H1 (cell line): ENCODE data around the gene SCAMP3. TPM values are rescaled to one million over a fixed set of nuclear protein-coding genes. Genes with fewer than 3 reads are reported as not detected.
A peak's percentile ranks its signal among the peaks of the same experiment; 100 is the strongest.

Experiments used
- CTCF ChIA-PET: fragments of 300-600 bp; sonication (Branson Sonifier 250); formaldehyde crosslinking; loops from one replicate; lab custom pipeline; 2021; ENCODE audit not compliant: partially characterized antibody; lab: Charles Lee
- POLR2A ChIA-PET: fragments of 300-600 bp; sonication (Branson Sonifier 250); formaldehyde crosslinking; loops from one replicate; lab custom pipeline; 2021; ENCODE audit warnings: inconsistent platforms; ENCODE audit not compliant: partially characterized antibody; lab: Charles Lee
- DNase-seq, 2 experiments: peaks; one replicate each; pipeline versions ENCODE4 v3.0.0 to v3.0.0-alpha.2; 2010 to 2022; ENCODE audit warnings: low spot score in 2 of 2, low read depth in 1 of 2, mixed read lengths in 1 of 2
- FAIRE-seq: peaks from 2 replicates; lab custom pipeline; 2011; peaks lifted over from hg19 to GRCh38; lab: Jason Lieb, UNC
- H2AFZ ChIP-seq: 2 replicates; pipeline ENCODE4 v1.8.1; 2012; ENCODE audit warnings: low read length, inconsistent platforms
- H2AK5ac ChIP-seq: 2 replicates; pipeline ENCODE4 v1.6.1; 2013; ENCODE audit warnings: low read depth, low read length
- H2BK120ac ChIP-seq: replicated peaks from 2 replicates; pipeline ENCODE3; 2013; ENCODE audit warnings: low read depth, low read length, inconsistent platforms
- H2BK12ac ChIP-seq: 2 replicates; pipeline ENCODE4 v1.6.1; 2013; ENCODE audit warnings: low read depth, low read length
- H2BK15ac ChIP-seq: 2 replicates; pipeline ENCODE4 v1.6.1; 2013; ENCODE audit warnings: low read length
- H2BK20ac ChIP-seq: 2 replicates; pipeline ENCODE4 v1.6.1; 2013; ENCODE audit warnings: low read length
- H2BK5ac ChIP-seq: 2 replicates; pipeline ENCODE4 v1.6.1; 2013; ENCODE audit warnings: low read depth, low read length
- H3K14ac ChIP-seq: 2 replicates; pipeline ENCODE4 v1.6.1; 2013; ENCODE audit warnings: inconsistent platforms; ENCODE audit not compliant: insufficient read length
- H3K18ac ChIP-seq: 2 replicates; pipeline ENCODE4 v1.6.1; 2013; ENCODE audit warnings: low read length; ENCODE audit errors: extremely low read depth
- H3K23ac ChIP-seq: 2 replicates; pipeline ENCODE4 v1.6.1; 2013; ENCODE audit warnings: inconsistent platforms; ENCODE audit not compliant: insufficient read length
- H3K23me2 ChIP-seq: 2 replicates; pipeline ENCODE4 v1.6.1; 2013; ENCODE audit warnings: low read depth, low read length
- H3K27ac ChIP-seq: 2 replicates; pipeline ENCODE4 v1.6.1; 2011; ENCODE audit warnings: low read depth, low read length, inconsistent platforms
- H3K27me3 ChIP-seq, 4 experiments: replicated peaks in 1 of 4; 1 replicate in 1 of 4; 2 replicates in 3 of 4; pipeline versions ENCODE4 v1.6.1 to v1.8.1; 2011 to 2013; ENCODE audit warnings: low read length in 3 of 4, mild to moderate bottlenecking in 3 of 4, inconsistent platforms in 2 of 4, mixed read lengths in 2 of 4, moderate library complexity in 1 of 4; ENCODE audit not compliant: control insufficient read depth in 3 of 4, insufficient read depth in 3 of 4; ENCODE audit errors: extremely low read depth in 1 of 4
- H3K36me3 ChIP-seq, 4 experiments: 2 replicates each; pipeline versions ENCODE4 v1.6.1 to v1.8.1; 2011 to 2013; ENCODE audit warnings: mild to moderate bottlenecking in 4 of 4, low read length in 3 of 4, moderate library complexity in 2 of 4, control low read depth in 1 of 4, inconsistent platforms in 1 of 4; ENCODE audit not compliant: insufficient read depth in 4 of 4, control insufficient read depth in 2 of 4
- H3K4ac ChIP-seq: replicated peaks from 2 replicates; pipeline ENCODE3; 2013; ENCODE audit warnings: low read length, low read depth, mixed read lengths, inconsistent platforms; ENCODE audit not compliant: insufficient read length
- H3K4me1 ChIP-seq, 4 experiments: replicated peaks in 1 of 4; 1 replicate in 1 of 4; 2 replicates in 3 of 4; pipeline versions ENCODE4 v1.6.1 to v1.8.1; 2011 to 2013; ENCODE audit warnings: low read length in 3 of 4, inconsistent platforms in 2 of 4, mixed read lengths in 1 of 4; ENCODE audit not compliant: insufficient read depth in 4 of 4, control insufficient read depth in 3 of 4
- H3K4me2 ChIP-seq, 2 experiments: 2 replicates each; pipeline versions ENCODE4 v1.6.1 to v1.8.1; 2011 to 2013; ENCODE audit warnings: low read depth in 2 of 2, low read length in 2 of 2, control low read depth in 1 of 2, inconsistent platforms in 1 of 2, mild to moderate bottlenecking in 1 of 2; ENCODE audit not compliant: insufficient read depth in 1 of 2
- H3K4me3 ChIP-seq, 4 experiments: fragments of 200-600, 300-600 bp in 1 of 4; sonication (generic), shearing (Covaris generic), sonication (Bioruptor Twin) in 1 of 4; 2 replicates each; pipeline versions ENCODE4 v1.5.1 to v1.8.1; 2011 to 2016; ENCODE audit warnings: low read length in 4 of 4, low read depth in 3 of 4, control low read depth in 2 of 4, inconsistent platforms in 2 of 4, mild to moderate bottlenecking in 2 of 4, mixed read lengths in 1 of 4, moderate library complexity in 1 of 4; ENCODE audit not compliant: insufficient read depth in 2 of 4; ENCODE audit errors: extremely low read depth in 1 of 4
- H3K56ac ChIP-seq: replicated peaks from 2 replicates; pipeline ENCODE3; 2013; ENCODE audit warnings: low read depth, mild to moderate bottlenecking, mixed read lengths, low read length, inconsistent platforms; ENCODE audit not compliant: insufficient read length
- H3K79me1 ChIP-seq: 2 replicates; pipeline ENCODE4 v1.6.1; 2013; ENCODE audit warnings: low read depth, low read length, control low read depth
- H3K79me2 ChIP-seq, 2 experiments: 2 replicates each; pipeline versions ENCODE4 v1.6.1 to v1.8.1; 2012 to 2013; ENCODE audit warnings: low read length in 2 of 2, mild to moderate bottlenecking in 2 of 2, inconsistent platforms in 1 of 2; ENCODE audit not compliant: insufficient read depth in 2 of 2, control insufficient read depth in 1 of 2
- H3K9ac ChIP-seq, 4 experiments: replicated peaks in 1 of 4; 1 replicate in 1 of 4; 2 replicates in 3 of 4; pipeline versions ENCODE4 v1.6.1 to v1.8.1; 2011 to 2013; ENCODE audit warnings: low read depth in 3 of 4, low read length in 3 of 4, control low read depth in 2 of 4, mild to moderate bottlenecking in 2 of 4, moderate library complexity in 2 of 4, inconsistent platforms in 1 of 4; ENCODE audit errors: extremely low read depth in 1 of 4
- H3K9me3 ChIP-seq, 2 experiments: 2 replicates each; pipeline versions ENCODE4 v1.6.1 to v1.8.1; 2012 to 2013; ENCODE audit warnings: mild to moderate bottlenecking in 2 of 2, moderate library complexity in 2 of 2, control low read depth in 1 of 2, inconsistent platforms in 1 of 2, low read depth in 1 of 2, low read length in 1 of 2, mixed read lengths in 1 of 2; ENCODE audit not compliant: insufficient read depth in 2 of 2
- H4K20me1 ChIP-seq, 2 experiments: replicated peaks in 1 of 2; 2 replicates each; pipeline versions ENCODE3 to v1.8.1; 2011 to 2013; ENCODE audit warnings: inconsistent platforms in 2 of 2, low read length in 2 of 2, mild to moderate bottlenecking in 1 of 2; ENCODE audit not compliant: insufficient read depth in 2 of 2, control insufficient read depth in 1 of 2
- H4K5ac ChIP-seq: 2 replicates; pipeline ENCODE4 v1.6.1; 2013; ENCODE audit warnings: low read length, low read depth, mixed read lengths, inconsistent platforms; ENCODE audit not compliant: insufficient read length
- H4K8ac ChIP-seq: 2 replicates; pipeline ENCODE4 v1.8.0; 2013; ENCODE audit warnings: mild to moderate bottlenecking, moderate library complexity, low read length, inconsistent platforms; ENCODE audit not compliant: insufficient read depth; ENCODE audit errors: extremely low read depth
- H4K91ac ChIP-seq: replicated peaks from 2 replicates; pipeline ENCODE3; 2013; ENCODE audit warnings: low read length, mixed read lengths, inconsistent platforms; ENCODE audit not compliant: insufficient read length
- BCL11A ChIP-seq, 2 experiments: IDR thresholded peaks; one replicate each; pipeline ENCODE4 v1.6.1; 2011; ENCODE audit warnings: low read depth in 2 of 2, low read length in 2 of 2, mild to moderate bottlenecking in 2 of 2
- SIX5 ChIP-seq: IDR thresholded peaks from 2 replicates; pipeline ENCODE4 v1.6.1; 2011; ENCODE audit warnings: mild to moderate bottlenecking, low read depth, low read length
- ZNF274 ChIP-seq: IDR thresholded peaks from 2 replicates; pipeline ENCODE4 v1.7.0; 2012; ENCODE audit warnings: low read length, borderline replicate concordance; ENCODE audit errors: extremely low read depth
- WGBS, 2 experiments: shearing (Covaris generic) in 1 of 2; methylation state at CpG; one replicate each; pipeline versions ENCODE4 v1.1.6 to v1.1.7; 2013 to 2015; ENCODE audit warnings: low lambda C conversion rate in 2 of 2, mixed read lengths in 2 of 2, inconsistent platforms in 1 of 2, low coverage in 1 of 2, missing lambda C conversion rate in 1 of 2; ENCODE audit not compliant: insufficient replicate concordance in 2 of 2, insufficient coverage in 1 of 2, insufficient read length in 1 of 2; ENCODE audit errors: extremely low coverage in 1 of 2, missing lambda C conversion rate in 1 of 2; 5-methylcytosine and 5-hydroxymethylcytosine counted together
- polyA plus RNA-seq, 7 experiments: library from polyadenylated mRNA; depleted of rRNA in 3 of 7; stranded (reverse) in 5 of 7; unstranded in 2 of 7; fragments of >200 nt in 5 of 7; fragments of 200-250 nt in 2 of 7; gene quantifications; 1 replicate in 5 of 7; 2 replicates in 1 of 7; 4 replicates in 1 of 7; pipeline versions ENCODE4 v1.2.1 to v1.2.3, GENCODE V29; 2011 to 2013; ENCODE audit warnings: missing spikeins in 2 of 7, mixed read lengths in 2 of 7
- total RNA-seq: library from RNA; stranded (reverse); fragmentation: NEBNext Ultra II Directional; extraction: Animal tissue kit (Norgen Biotek cat#: 25700); gene quantifications from 2 replicates; pipeline ENCODE4 v1.2.1, GENCODE V29; 2021

SCAMP3 gene
- total and polyA plus RNA-seq, 2 of the 8 experiments (the other 6 are each of a cell fraction or from before 2014, with no cell fraction given) = 48.9 to 143 TPM

- Histone ChIP-seq H4K8ac (no peak overlapping the region), H2AFZ (no peak overlapping the region), H3K27me3 (peaks cover 0 to 3% (median 0%) of the 10 kb centered on the region in 4 experiments; a peak in 2 of 7 replicates), H2BK12ac (peak overlapping the region; percentile 44; the same call in 1 of the 2 replicates), H3K36me3 (no peaks in the 10 kb centered on the region; a peak in 1 of 8 replicates), H4K91ac (no peak overlapping the region), H2BK15ac (peak overlapping the region; percentile 54; the same call in 1 of the 2 replicates), H3K4me2 (peak overlapping the region in 1 of 2 experiments; percentile 85; a peak in 1 of 4 replicates), H3K56ac (no peak overlapping the region), H3K18ac (no peak overlapping the region), H2AK5ac (no peak overlapping the region), H3K9me3 (no peaks in the 10 kb centered on the region), H3K4me1 (peaks cover 9 to 10% (median 10%) of the 10 kb centered on the region in 4 experiments), H4K20me1 (no peaks in the 10 kb centered on the region), H4K5ac (no peak overlapping the region), H3K27ac (no peak overlapping the region), H2BK5ac (no peak overlapping the region)
- DNase-seq (no peak), FAIRE-seq (no peak)
- CTCF ChIA-PET = interaction anchor here (1.3 to 8.4 kb wide), 12 partner anchors 9 to 76 kb away, joined by 3 to 79 read pairs (median 8); partner anchors contain the start of genes FDPS, PKLR, RUSC1 and SCAMP3
- 88% methylated on average over 2 of the region's 2 CpGs; no CpG with 5 or more reads in 1 of the 2 experiments for WGBS, 2 experiments
- TF ChIP-seq BCL11A (IDR thresholded peaks at IDR 0.05; ENCODE audit: low read depth in 2 of 2, low read length in 2 of 2) (no peak), ZNF274 (no peak), SIX5 (no peak)
- TF ChIP-seq, all 59 proteins: peak for 0
- Histone ChIP-seq H2BK120ac (no peak overlapping the region), H3K4me3 (peak overlapping the region in 2 of 4 experiments; percentile 7 to 12; a peak in 2 of 8 replicates), H2BK20ac (0 out of 2 replicates have a peak overlapping the region, but pooled peaks have one; percentile 27), H3K79me2 (no peaks in the 10 kb centered on the region), H3K14ac (no peak overlapping the region), H3K23ac (no peak overlapping the region), H3K9ac (no peak overlapping the region), H3K79me1 (no peaks in the 10 kb centered on the region; the same call in 1 of the 2 replicates), H3K4ac (no peak overlapping the region), H3K23me2 (peaks cover 10% of the 10 kb centered on the region; the same call in 1 of the 2 replicates)
- POLR2A ChIA-PET = interaction anchor here (0.7 to 2.4 kb wide), 11 partner anchors 9 to 1002 kb away, joined by 3 to 7 read pairs (median 4); partner anchors contain the start of genes FDPS and SCAMP3
These were observed 17.1 kb upstream of the SCAMP3 start for GRCh38 chr1:155279268-155279667.
